ENCODE measurements around the gene RHBDL1. TPM values are rescaled to one million over a fixed set of nuclear protein-coding genes. Genes with fewer than 3 reads are reported as not detected.
A peak's percentile ranks its signal among the peaks of the same experiment; 100 is the strongest.

The RHBDL1 gene
- polyA plus RNA-seq, 1 donor: 1.8 TPM

GRCh38 chr16:658679-659571 is 16.5 kb upstream of the RHBDL1 start:
- no peak for DNase-seq

DNA sequence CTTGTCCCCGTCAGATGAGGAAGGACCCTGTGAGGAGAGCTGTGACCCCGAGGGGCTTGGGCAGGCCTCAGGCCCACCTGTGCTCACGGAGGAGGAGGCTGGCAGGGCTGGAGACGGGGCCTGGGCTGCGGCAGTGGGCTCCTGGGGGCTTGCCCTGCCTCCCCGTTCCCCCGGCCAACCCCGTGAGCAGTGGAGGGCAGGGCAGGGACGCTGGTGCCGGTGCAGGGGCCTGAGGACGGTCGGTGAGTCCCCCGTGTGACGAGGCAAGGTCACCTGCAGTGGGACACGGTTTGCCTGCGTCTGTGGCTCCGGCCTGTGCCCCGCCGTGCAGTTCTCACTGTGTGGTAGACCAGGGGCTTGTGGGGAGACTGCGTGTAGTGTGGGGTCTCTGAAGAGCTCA is 15.9 kb upstream of the RHBDL1 start:
- DNase-seq: no peak

DNA sequence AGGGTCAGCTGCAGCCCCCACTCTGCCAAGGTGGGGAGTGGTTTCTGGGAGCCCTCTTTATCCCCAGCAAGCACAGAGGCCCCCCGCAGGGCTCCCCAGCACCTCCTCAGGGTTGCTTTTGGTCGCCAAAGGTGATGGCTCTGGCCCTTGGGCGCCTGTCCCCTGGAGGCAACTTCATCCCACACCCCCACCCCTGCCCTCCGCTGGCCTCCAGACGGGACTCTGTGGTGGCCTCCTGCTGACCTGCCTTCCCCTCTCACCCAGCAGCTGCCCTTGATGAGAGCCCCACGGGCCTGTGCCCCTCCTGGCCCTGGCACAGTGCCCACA is 15.4 kb upstream of the RHBDL1 start:
- no peak for DNase-seq

GRCh38 chr16:660459-661183 is 14.8 kb upstream of the RHBDL1 start:
- DNase-seq: peak; percentile 68

- DNase-seq: no peak
Measured at GRCh38 chr16:661184-661821, 14.2 kb upstream of the RHBDL1 start.

- DNase-seq: no peak
Measured at GRCh38 chr16:662095-662494, 13.4 kb upstream of the RHBDL1 start.

DNA sequence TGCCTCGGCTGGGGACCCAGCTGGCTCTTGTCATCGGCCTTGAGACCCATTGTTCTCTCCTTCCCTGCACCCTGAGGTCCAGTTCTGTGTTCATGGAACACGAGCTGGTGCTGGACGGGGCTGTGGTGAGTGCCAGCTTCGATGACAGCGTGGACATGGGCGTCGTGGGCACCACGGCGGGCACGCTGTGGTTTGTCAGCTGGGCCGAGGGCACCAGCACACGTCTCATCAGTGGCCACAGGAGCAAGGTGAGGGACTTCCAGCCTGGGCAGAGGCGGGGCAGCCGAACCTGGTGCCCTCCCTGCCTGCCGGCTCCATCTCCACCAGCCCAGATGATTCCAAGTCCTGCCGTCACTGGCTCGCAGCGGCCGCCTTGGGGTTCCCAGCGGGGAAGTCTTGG is 12.9 kb upstream of the RHBDL1 start:
- DNase-seq: no peak

DNA sequence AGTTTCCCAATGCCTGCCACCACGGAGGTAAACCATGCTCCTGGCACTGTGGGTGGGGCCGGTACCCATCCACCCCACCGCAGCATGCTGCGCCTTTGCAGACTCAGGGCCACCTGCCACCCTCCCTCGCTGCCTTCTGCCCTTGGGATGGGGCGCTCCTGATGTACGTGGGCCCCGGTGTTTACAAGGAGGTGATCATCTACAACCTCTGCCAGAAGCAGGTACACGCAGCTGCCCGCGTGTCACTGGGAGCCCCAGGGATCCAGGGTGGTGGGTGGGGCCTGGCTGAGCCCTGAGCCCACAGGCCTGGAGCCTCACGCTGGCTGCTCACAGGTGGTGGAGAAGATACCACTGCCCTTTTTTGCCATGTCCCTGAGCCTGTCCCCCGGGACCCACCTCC is 8.9 kb upstream of the RHBDL1 start:
- DNase-seq: no peak

DNA sequence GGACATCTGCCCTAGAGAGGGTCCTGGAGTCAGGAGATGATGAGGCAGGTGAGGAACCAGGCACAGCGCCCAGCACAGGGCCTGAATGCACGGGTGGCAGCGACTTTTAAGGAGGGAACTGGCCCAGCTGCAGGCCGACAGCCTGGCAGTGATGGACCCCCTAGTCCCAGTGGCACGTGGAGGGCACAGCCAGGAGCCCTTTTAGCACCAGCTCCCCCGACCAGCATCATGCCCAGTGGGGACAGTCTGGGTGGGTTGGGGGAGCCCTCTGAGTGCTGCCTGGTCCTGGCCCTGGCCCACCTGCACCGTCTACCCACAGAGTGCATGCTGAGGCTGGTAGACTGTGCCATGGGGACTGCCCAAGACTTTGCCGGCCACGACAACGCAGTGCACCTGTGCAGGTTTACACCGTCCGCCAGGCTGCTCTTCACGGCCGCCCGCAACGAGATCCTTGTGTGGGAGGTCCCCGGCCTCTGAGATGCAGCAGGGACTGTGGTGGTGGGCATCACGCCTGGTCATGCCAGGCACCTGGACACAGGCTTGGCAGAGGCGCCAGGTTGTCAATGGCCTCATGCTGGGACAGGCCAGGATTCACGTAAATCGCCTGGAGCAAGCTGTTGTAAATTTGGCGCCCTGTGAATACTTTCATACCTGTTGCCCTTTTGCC is 8.2 kb upstream of the RHBDL1 start:
- no peak for DNase-seq

GRCh38 chr16:667780-668518 is 7.5 kb upstream of the RHBDL1 start, which contains the start of gene RHOT2:
TSS of gene RHOT2 (plus strand) at chr16:668132. CDS start at chr16:668200, 68 bp downstream.
- peak; percentile 93 for DNase-seq

- no peak for DNase-seq
Measured at GRCh38 chr16:668519-669171, 6.8 kb upstream of the RHBDL1 start.

- no peak for DNase-seq
Measured at GRCh38 chr16:669666-670065, 5.8 kb upstream of the RHBDL1 start.

GRCh38 chr16:670485-671352 is 4.8 kb upstream of the RHBDL1 start:
- no peak for DNase-seq

DNA sequence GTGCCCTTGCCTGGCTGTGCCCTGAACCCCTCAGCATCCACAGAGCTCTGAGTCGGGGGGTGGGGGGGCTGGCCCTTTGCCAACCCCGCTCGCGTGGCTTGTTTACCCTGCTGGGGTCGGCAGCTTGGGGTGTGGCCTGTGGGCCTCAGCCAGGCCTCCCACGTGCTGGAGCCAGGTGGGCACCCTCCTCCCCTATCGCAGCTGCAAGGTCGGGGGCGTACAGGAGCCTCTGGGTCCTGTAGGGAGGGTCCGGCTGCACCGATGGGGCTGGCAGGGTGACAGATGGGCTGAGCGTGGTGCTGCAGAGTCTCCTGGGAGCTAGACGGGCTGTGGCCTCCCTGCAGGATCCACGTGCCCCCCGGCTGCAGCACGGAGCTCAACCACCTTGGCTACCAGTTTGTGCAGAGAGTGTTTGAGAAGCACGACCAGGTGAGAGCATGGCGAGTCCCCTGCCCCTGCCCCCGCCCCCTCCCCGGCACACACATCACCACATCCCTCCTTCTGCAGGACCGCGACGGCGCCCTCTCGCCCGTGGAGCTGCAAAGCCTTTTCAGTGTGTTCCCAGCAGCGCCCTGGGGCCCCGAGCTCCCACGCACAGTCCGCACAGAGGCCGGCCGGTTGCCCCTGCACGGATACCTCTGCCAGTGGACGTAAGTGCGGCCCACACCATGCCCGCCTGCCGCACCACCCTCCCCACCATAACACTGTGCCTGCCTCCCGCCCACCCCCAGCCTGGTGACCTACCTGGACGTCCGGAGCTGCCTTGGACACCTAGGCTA is 3.9 kb upstream of the RHBDL1 start:
- no peak for DNase-seq

- DNase-seq: no peak
Measured at GRCh38 chr16:672371-672770, 3.1 kb upstream of the RHBDL1 start.

- DNase-seq: no peak
Measured at GRCh38 chr16:672851-673250, 2.6 kb upstream of the RHBDL1 start.

- no peak for DNase-seq
Measured at GRCh38 chr16:673399-673991, 2.0 kb upstream of the RHBDL1 start.

- DNase-seq: no peak
Measured at GRCh38 chr16:674214-674881, 1.1 kb upstream of the RHBDL1 start.

All from hindlimb muscle (tissue), 1 donor.